Astrocyte (in vitro differentiated cells and primary cell): Measurements from ENCODE around the gene TRIO. TPM values are rescaled to one million over a fixed set of nuclear protein-coding genes. Genes with fewer than 3 reads are reported as not detected.

Experiments used
- DNase-seq: peaks from one replicate; pipeline ENCODE4 v3.0.0-alpha.2; 2010; ENCODE audit warnings: low read depth
- FAIRE-seq: peaks from 2 replicates; lab custom pipeline; 2011; peaks lifted over from hg19 to GRCh38; lab: Jason Lieb, UNC
- H2AFZ ChIP-seq: 2 replicates; pipeline ENCODE4 v1.6.0; 2012; ENCODE audit warnings: low read depth, low read length, inconsistent platforms
- H3K27ac ChIP-seq: 2 replicates; pipeline ENCODE4 v1.5.1; 2011; ENCODE audit warnings: low read depth, low read length, inconsistent platforms
- H3K27me3 ChIP-seq: 2 replicates; pipeline ENCODE4 v1.6.0; 2011; ENCODE audit warnings: low read length, inconsistent platforms; ENCODE audit not compliant: insufficient read depth
- H3K36me3 ChIP-seq: 2 replicates; pipeline ENCODE4 v1.5.1; 2011; ENCODE audit warnings: low read length, inconsistent platforms; ENCODE audit not compliant: insufficient read depth
- H3K4me1 ChIP-seq: 2 replicates; pipeline ENCODE4 v1.5.1; 2011; ENCODE audit warnings: low read length, inconsistent platforms; ENCODE audit not compliant: insufficient read depth
- H3K4me2 ChIP-seq: 2 replicates; pipeline ENCODE4 v1.6.0; 2012; ENCODE audit warnings: low read length, inconsistent platforms
- H3K4me3 ChIP-seq: 2 replicates; pipeline ENCODE4 v1.5.1; 2011; ENCODE audit warnings: low read depth, mild to moderate bottlenecking, low read length, inconsistent platforms; ENCODE audit not compliant: insufficient read depth
- H3K79me2 ChIP-seq: 2 replicates; pipeline ENCODE4 v1.6.0; 2012; ENCODE audit warnings: mild to moderate bottlenecking, low read length, inconsistent platforms; ENCODE audit not compliant: insufficient read depth
- H3K9ac ChIP-seq: 2 replicates; pipeline ENCODE4 v1.6.0; 2012; ENCODE audit warnings: mild to moderate bottlenecking, low read length, inconsistent platforms
- H3K9me3 ChIP-seq: 2 replicates; pipeline ENCODE4 v1.5.1; 2012; ENCODE audit warnings: low read depth, mild to moderate bottlenecking, low read length, inconsistent platforms; ENCODE audit not compliant: insufficient read depth
- H4K20me1 ChIP-seq: 2 replicates; pipeline ENCODE4 v1.6.0; 2012; ENCODE audit warnings: low read length, inconsistent platforms; ENCODE audit not compliant: insufficient read depth
- H3K27ac Mint-ChIP-seq: one replicate; pipeline ENCODE4 v1.8.0; 2021; ENCODE audit warnings: mild to moderate bottlenecking, mixed read lengths; ENCODE audit not compliant: unreplicated experiment
- H3K27me3 Mint-ChIP-seq: one replicate; pipeline ENCODE4 v1.8.0; 2021; ENCODE audit warnings: low read depth, mixed read lengths; ENCODE audit not compliant: unreplicated experiment
- H3K36me3 Mint-ChIP-seq: one replicate; pipeline ENCODE4 v1.8.0; 2021; ENCODE audit warnings: low read depth, mixed read lengths; ENCODE audit not compliant: unreplicated experiment
- H3K4me1 Mint-ChIP-seq: one replicate; pipeline ENCODE4 v1.8.0; 2021; ENCODE audit warnings: low read depth, mixed read lengths; ENCODE audit not compliant: unreplicated experiment
- H3K4me3 Mint-ChIP-seq: one replicate; pipeline ENCODE4 v1.8.0; 2021; ENCODE audit warnings: mild to moderate bottlenecking, moderate library complexity, mixed read lengths; ENCODE audit not compliant: unreplicated experiment
- H3K9me3 Mint-ChIP-seq: one replicate; pipeline ENCODE4 v1.8.0; 2021; ENCODE audit warnings: mild to moderate bottlenecking, mixed read lengths; ENCODE audit not compliant: unreplicated experiment
- CTCF ChIP-seq: IDR thresholded peaks from 2 replicates; pipeline ENCODE4 v1.5.1; 2011; ENCODE audit warnings: low read depth, mild to moderate bottlenecking, inconsistent platforms, low read length, moderate library complexity; ENCODE audit not compliant: insufficient read depth
- EZH2 ChIP-seq: IDR thresholded peaks from 2 replicates; pipeline ENCODE4 v1.6.1; 2012; ENCODE audit warnings: mild to moderate bottlenecking, low read length, inconsistent platforms; ENCODE audit not compliant: insufficient read depth
- total RNA-seq: library from RNA; stranded (reverse); gene quantifications from 2 replicates; pipeline ENCODE4 v1.2.1, GENCODE V29; 2021

The TRIO gene
- total RNA-seq, 1 donor from 2014 or later: 347 TPM

- Mint-ChIP-seq H3K4me1 (no peaks in the 10 kb centered on the region), H3K36me3 (no peaks in the 10 kb centered on the region), H3K27ac (no peak overlapping the region), H3K9me3 (no peaks in the 10 kb centered on the region), H3K4me3 (no peak overlapping the region), H3K27me3 (peaks cover 11% of the 10 kb centered on the region)
- H2AFZ ChIP-seq: no peak overlapping the region
- H3K9ac ChIP-seq: no peak overlapping the region
- H3K36me3 ChIP-seq: no peaks in the 10 kb centered on the region
- DNase-seq (no peak), FAIRE-seq (no peak)
- peaks cover 5% of the 10 kb centered on the region for H3K27me3 ChIP-seq
- H4K20me1 ChIP-seq: no peaks in the 10 kb centered on the region
- H3K9me3 ChIP-seq: no peaks in the 10 kb centered on the region
- no peak for TF ChIP-seq EZH2
- TF ChIP-seq CTCF: no peak
- H3K4me1 ChIP-seq: no peaks in the 10 kb centered on the region
- H3K79me2 ChIP-seq: no peaks in the 10 kb centered on the region
- no peak overlapping the region for H3K4me3 ChIP-seq
- H3K27ac ChIP-seq: no peak overlapping the region
- H3K4me2 ChIP-seq: no peak overlapping the region
Observed at GRCh38 chr5:14531668-14532067, 388.5 kb downstream of the TRIO start.

DNA sequence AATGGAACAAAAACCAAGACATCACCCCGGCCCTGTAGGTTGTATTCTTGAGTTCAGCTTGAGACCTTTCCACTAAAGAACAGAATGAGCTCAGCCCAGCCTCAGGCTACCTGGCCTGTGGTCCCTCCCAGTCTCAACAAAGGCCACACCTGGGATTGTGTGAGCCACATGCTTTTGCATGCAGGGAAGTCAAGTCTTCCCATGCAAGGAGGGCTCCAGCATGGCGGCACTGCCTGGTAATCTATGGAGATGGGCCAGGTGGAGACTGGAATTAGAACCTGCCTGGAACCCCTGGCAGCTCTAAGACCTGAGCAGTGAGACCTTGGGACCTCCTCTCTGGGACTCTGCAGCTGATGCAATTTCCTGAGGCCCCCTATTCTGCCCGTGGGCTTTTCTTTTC lies 389.0 kb downstream of the TRIO start:
- H3K79me2 ChIP-seq: no peaks in the 10 kb centered on the region
- H2AFZ ChIP-seq: no peak overlapping the region
- H3K9ac ChIP-seq: no peak overlapping the region
- no peak overlapping the region for H3K27ac ChIP-seq
- no peak overlapping the region for H3K27ac Mint-ChIP-seq
- H3K4me3 ChIP-seq: no peak overlapping the region
- H3K4me1 ChIP-seq: no peaks in the 10 kb centered on the region
- no peaks in the 10 kb centered on the region for H3K36me3 Mint-ChIP-seq
- H3K27me3 ChIP-seq: peaks cover 5% of the 10 kb centered on the region
- peaks cover 11% of the 10 kb centered on the region for H3K27me3 Mint-ChIP-seq
- no peaks in the 10 kb centered on the region for H3K9me3 ChIP-seq
- H3K4me3 Mint-ChIP-seq: no peak overlapping the region
- FAIRE-seq (no peak), DNase-seq (no peak)
- H4K20me1 ChIP-seq: no peaks in the 10 kb centered on the region
- H3K9me3 Mint-ChIP-seq: no peaks in the 10 kb centered on the region
- H3K4me2 ChIP-seq: no peak overlapping the region
- H3K36me3 ChIP-seq: no peaks in the 10 kb centered on the region
- TF ChIP-seq EZH2: no peak
- no peak for TF ChIP-seq CTCF
- no peaks in the 10 kb centered on the region for H3K4me1 Mint-ChIP-seq

DNA sequence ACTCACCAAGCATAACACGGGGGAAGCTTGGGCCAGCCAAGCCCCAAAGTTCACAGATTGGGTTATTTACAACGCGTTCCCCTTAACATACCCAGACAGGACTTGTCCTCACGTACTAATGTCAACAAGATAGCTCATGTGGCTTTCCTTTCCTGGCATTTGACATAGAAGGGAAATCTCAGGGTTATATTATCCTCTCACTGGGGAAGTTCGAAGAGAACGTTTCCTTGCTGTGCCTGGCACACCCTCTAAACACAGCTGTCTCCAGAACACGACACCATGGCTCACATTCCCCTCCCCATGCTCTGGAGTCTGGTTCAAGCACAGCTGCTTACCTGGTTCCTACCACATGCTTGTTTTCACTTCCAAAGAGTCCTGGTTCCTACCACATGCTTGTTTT lies 391.6 kb downstream of the TRIO start:
- Histone ChIP-seq H3K9ac (no peak overlapping the region), H3K27me3 (peaks cover 5% of the 10 kb centered on the region), H3K4me3 (no peak overlapping the region), H3K79me2 (no peaks in the 10 kb centered on the region), H3K36me3 (no peaks in the 10 kb centered on the region), H3K27ac (no peak overlapping the region), H2AFZ (no peak overlapping the region), H3K4me2 (no peak overlapping the region), H3K9me3 (no peaks in the 10 kb centered on the region), H3K4me1 (no peaks in the 10 kb centered on the region), H4K20me1 (no peaks in the 10 kb centered on the region)
- Mint-ChIP-seq H3K36me3 (peaks cover 2% of the 10 kb centered on the region), H3K4me3 (no peak overlapping the region), H3K27me3 (peaks cover 11% of the 10 kb centered on the region), H3K27ac (no peak overlapping the region), H3K9me3 (peaks cover 3% of the 10 kb centered on the region), H3K4me1 (no peaks in the 10 kb centered on the region)
- FAIRE-seq: no peak
- no peak for DNase-seq
- no peak for TF ChIP-seq CTCF
- no peak for TF ChIP-seq EZH2
